SH-SY5Y (cell line): Measurements from ENCODE around the gene SLC35A4.

ENCODE experiments used
- GATA2 ChIP-seq: IDR thresholded peaks from 2 replicates; pipeline ENCODE4 v1.6.1; 2011; ENCODE audit warnings: mild to moderate bottlenecking, low read depth, low read length
- GATA3 ChIP-seq: IDR thresholded peaks from 2 replicates; pipeline ENCODE4 v1.6.1; 2011; ENCODE audit warnings: low read depth, mild to moderate bottlenecking, low read length, moderate library complexity

SLC35A4 gene, protein sequence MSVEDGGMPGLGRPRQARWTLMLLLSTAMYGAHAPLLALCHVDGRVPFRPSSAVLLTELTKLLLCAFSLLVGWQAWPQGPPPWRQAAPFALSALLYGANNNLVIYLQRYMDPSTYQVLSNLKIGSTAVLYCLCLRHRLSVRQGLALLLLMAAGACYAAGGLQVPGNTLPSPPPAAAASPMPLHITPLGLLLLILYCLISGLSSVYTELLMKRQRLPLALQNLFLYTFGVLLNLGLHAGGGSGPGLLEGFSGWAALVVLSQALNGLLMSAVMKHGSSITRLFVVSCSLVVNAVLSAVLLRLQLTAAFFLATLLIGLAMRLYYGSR

DNA sequence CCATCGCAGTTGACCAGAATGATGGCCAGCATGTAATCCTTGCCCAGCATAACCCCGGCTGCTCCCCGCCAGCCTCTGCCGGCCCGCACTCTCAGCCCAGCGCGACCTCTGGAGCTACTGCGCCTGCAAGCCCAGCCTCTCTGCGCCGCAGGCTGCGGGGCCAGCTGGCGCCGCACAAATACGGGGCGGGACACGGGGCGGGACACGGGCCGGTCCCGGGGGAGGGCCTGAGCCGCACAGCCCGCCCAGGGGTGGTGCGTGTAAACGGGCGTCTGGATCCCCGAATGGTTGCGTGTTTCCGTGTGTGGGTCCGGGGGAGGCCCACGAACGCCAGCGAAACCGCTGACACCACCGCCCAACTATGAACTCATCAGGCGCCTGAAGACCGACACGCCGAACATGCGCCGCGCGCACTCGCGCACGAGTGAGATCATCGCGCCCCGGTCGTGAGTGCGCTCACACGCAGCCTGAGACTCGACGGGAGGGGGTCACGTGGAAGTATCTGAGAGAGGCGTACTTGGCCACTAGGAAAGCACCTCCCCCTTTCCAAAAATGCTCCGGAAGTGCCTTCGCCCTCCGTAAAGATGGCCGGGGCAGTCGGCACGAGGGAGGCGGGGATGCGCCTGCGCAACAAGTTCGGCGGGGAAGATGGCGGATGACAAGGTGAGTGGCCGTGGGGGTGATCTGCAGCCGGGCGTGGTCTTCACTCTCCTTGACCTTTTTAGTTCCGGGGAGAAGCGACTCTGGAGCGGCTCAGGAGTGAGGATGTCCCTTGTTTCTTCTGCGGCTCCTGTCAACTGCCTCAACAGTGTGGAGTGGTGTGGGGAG lies at the start of gene SLC35A4, which contains the start of gene APBB3:
Gene SLC35A4 (plus strand): TSS at position 633 of the 828 bp plus-strand sequence. CDS start 2,342 bp downstream, outside the sequence.
Gene APBB3 (minus strand): TSS at position 403 of the 828 bp plus-strand sequence. CDS start 353 bp downstream, at position 50.
- TF ChIP-seq GATA2, result no peak
- TF ChIP-seq GATA3, result no peak

DNA sequence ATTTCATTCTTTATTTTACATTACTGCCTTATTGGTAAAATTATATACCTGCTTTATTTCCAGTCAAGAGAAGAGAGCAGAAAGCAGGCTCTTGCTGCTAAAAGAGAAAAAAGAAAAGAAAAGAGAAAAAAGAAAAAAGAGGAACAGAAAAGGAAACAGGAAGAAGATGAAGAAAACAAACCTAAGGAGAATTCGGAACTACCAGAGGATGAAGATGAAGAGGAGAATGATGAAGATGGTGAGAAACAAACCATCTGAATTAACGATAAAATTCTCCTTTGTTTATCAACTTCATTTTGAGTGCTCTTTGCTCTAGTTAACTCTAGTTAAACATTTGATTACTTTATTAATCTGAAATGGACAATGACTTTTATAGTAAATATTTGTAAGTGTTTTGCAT lies 40.6 kb upstream of the SLC35A4 start:
- TF ChIP-seq GATA3 (no peak), GATA2 (no peak)

DNA sequence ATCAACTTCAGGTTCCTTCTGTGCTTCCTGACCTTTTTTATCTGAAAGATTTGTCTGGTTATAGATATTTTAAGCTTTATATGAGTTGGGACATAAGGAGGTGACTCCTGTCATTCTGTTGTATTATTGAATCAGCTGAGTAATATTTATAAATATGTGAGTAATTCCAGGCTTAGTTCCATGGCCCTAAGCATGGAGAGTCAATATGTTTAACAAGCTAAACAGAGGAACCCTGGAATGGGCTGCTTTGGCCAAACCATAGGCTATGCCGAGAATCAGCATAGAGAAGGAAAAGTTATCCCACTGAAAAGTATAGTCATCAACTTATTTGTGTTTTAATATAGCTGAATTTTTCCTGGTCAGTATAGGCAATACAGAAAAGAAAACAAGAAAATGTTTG lies 24.4 kb upstream of the SLC35A4 start:
- TF ChIP-seq GATA2, result no peak
- TF ChIP-seq GATA3, result no peak

DNA sequence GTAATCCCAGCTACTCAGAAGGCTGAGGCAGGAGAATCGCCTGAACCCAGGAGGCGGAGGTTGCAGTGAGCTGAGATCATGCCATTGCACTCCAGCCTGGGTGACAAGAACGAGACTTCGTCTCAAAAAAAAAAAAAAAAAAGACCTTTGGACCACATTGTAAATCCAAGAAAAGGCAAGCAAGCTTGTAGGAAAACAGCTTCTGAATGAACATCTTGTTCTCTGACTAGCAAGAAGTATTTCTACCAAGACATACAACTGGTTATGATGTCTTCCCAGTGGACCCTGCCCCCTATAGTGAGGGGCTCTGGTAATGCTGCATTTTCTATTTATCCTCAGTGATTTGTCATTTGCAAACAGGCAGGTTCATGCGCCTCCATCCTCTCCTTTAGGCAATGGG lies 21.7 kb upstream of the SLC35A4 start:
- TF ChIP-seq GATA2, result no peak
- TF ChIP-seq GATA3, result no peak

DNA sequence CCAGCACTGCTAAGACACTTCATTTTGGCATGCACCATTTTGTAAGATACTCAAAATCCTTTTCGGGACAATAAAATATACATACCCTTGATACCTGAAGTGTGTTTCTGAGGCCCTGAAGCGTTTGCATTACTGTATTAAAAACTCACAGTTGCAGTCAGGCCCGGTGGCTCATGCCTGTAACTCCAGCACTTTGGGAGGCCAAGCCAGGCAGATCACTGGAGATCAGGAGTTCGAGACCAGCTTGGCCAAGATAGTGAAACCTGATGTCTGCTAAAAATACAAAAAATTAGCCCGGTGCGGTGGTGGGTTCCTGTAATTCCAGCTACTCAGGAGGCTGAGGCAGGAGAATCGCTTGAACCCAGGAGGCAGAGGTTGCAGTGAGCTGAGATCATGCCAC lies 19.6 kb upstream of the SLC35A4 start:
- no peak for TF ChIP-seq GATA2
- no peak for TF ChIP-seq GATA3

DNA sequence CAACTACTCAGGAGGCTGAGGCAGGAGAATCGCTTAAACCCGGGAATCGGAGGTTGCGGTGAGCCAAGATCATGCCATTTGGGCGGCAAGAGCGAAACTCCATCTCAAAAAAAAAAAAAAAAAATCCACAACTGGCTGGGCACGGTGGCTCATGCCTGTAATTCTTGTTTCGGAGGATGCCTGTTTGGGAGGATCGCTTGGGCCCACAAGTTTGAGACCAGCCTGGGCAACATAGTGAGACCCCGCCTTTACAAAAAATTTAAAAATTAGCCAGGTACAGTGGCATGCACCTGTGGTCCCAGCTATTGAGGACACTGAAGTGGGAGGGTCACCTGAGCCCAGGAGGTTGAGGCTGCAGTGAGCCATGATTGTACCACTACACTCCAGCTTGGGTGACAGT lies 19.0 kb upstream of the SLC35A4 start:
- TF ChIP-seq GATA2 (no peak), GATA3 (no peak)

DNA sequence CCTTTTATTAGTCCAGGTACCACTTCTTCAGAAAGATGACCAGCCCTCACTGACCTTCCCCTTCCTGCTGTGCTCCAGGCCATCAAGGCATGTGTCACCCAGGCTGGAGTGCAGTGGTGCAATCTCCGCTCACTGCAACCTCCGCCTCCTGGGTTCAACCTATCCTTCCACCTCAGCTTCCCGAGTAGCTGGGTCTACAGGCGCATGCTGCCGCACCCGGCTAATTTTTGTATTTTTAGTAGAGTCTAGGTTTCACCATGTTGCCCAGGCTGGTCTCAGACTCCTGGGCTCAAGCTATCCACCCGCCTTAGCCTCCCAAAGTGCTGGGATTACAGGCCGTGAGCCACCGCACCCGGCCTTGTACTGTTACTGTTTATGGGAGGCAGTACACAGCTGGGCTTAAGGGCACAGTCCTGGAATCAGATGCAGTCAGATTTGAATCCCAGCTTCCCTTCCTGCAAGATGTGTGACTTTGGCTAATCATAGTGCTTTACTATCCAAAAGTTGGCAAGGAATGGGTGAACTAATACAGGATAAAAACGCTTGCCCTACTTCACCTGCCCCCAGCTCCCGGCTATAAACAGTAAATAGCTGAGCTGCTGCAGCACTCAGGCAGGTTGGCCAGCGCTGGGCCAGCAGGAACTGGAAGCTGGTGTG lies 17.6 kb upstream of the SLC35A4 start:
- TF ChIP-seq GATA2 (no peak), GATA3 (no peak)

DNA sequence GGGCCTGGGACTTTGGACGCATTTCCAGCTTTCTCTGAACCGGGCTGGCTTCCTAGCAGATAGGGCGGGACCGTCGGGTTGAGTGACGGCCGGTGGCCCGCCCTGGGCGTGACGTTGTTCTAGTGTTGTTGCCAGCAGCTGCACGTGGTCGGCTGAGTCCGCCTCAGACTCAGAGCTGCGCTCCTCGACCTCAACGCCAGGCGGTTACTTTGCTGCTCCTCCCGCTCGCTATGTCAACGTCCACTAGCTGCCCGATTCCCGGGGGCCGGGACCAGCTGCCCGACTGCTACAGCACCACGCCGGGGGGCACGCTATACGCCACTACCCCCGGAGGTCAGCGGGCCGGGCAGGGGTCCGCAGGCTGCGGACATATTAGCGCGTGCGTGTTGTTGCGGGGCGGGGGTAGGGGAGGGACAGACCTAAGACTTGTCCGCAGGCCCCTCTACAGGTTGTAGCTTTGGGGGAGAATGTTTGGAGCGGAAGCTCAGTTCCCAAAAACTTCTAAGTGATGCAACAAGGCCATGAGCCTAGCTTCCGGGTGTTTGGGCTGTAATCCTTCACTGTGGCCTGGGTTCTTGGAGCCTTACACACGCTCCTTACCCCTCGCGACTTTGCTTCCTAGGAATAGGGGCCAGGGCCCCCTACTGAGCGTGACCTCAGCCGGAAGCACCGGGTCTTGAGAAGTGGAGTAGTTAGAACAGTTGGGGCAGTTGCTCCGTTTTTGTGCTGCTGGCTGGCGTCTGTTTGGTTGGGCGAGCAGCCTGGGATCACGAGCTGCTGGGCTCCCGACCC lies 16.9 kb upstream of the SLC35A4 start, which contains the start of gene EIF4EBP3:
Gene EIF4EBP3 (plus strand): TSS at position 155 of the 792 bp plus-strand sequence. CDS start 76 bp downstream, at position 231.
- TF ChIP-seq GATA3 (no peak), GATA2 (no peak)

DNA sequence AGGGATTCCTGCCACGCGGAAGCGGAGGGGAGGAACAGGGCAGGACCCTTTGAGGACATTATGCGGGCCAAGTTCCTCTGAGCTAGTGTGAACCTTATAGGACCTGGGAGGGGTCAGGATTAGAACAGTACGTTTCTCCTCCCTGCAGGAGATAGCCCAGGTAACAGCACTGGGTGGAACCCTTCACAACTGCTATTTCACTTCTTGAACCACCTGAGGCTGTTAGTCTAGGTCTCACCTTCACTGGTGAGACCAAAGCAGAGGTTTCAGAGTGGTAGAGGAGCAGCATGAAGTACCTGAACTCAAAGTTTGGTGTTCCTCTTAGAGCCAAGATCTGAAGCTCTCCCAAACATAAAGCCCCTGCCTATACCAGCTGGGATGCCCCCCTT lies 16.3 kb upstream of the SLC35A4 start:
- TF ChIP-seq GATA2 (no peak), GATA3 (no peak)

DNA sequence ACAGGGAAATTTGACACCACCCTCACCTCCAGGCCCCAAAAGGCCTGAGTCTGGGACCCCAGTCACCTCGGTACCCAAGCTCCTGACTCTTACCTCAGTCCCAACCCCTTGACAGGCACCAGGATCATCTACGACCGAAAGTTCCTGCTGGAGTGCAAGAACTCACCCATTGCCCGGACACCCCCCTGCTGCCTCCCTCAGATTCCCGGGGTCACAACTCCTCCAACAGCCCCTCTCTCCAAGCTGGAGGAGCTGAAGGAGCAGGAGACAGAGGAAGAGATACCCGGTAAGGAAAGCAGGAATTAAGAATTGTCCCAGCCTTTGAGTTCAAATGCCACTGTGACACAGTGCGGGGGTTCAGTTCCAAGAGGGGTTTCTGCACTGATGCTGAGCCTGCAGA lies 15.8 kb upstream of the SLC35A4 start:
- TF ChIP-seq GATA3 (no peak), GATA2 (no peak)

DNA sequence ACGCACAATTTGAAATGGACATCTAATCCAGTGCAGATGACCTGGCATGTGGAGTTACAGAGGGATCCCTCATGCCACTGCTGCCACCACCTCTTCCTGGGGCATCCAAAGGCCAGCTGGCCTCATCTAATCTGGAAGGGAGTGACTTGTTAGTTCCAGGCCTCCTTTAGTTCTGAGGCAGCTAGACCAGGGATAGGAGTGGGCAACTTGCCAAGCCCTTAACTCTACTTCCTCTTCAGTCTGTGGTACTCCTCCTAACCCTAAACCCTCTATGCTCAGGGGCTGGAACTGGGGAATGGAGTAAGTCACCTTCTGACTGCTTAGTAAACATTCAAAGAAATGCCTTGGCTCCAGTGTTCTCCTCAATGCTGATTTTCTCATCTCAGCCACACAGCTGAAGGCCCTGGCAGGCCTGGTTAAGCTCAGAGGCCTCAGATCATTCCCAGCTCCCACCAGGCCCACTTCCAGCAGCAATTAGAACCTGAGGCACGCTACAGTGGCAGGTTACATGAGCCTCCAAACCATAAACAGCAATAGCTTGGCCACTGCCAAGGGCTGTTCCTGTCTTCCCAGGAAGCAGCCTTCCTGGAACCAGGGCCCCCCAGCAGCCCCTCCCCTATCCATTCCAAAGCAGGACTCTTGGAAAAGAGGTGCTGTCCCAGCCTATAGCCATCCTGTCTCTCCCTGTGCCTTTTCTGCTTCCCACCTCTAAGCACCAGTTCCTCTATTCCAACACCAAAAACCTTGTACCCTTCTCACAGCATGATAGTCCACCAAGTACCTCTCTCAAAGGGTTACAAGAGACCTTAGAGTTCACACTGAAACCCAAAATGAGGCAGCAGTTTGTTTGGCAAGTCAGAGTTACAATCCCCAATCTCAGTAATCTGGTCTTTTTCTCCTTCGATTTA lies 15.1 kb upstream of the SLC35A4 start:
- TF ChIP-seq GATA2, result no peak
- no peak for TF ChIP-seq GATA3
